Motor neuron (in vitro differentiated cells): ENCODE measurements around the gene CD86. TPM values are rescaled to one million over a fixed set of nuclear protein-coding genes. Genes with fewer than 3 reads are reported as not detected.

ENCODE experiments used
- ATAC-seq, 8 experiments: fragments of 200-7000 bp; cut with Tn5 transposase; replicated peaks in 6 of 8; 2 replicates each; pipeline ENCODE4 v1.8.0; 2021; ENCODE audit warnings: mild to moderate bottlenecking in 8 of 8, moderate library complexity in 8 of 8
- H3K27ac ChIP-seq, 2 donors: fragments of 250-450 bp; sonication (Bioruptor Pico); 2 replicates each; pipeline ENCODE4 v1.9.0; 2021; ENCODE audit warnings: antibody characterized with exemption in 2 of 2, mild to moderate bottlenecking in 2 of 2, moderate library complexity in 1 of 2
- H3K4me1 ChIP-seq, 2 donors: fragments of 250-450 bp; sonication (Bioruptor Pico); replicated peaks in 1 of 2; 2 replicates each; pipeline ENCODE4 v1.6.1; 2021; ENCODE audit warnings: antibody characterized with exemption in 2 of 2, mild to moderate bottlenecking in 2 of 2, moderate library complexity in 1 of 2
- H3K4me3 ChIP-seq, 5 donors: fragments of 250-450 bp; sonication (Bioruptor Pico); 2 replicates each; pipeline ENCODE4 v1.9.0; 2021; ENCODE audit warnings: antibody characterized with exemption in 5 of 5, mild to moderate bottlenecking in 5 of 5, moderate library complexity in 4 of 5
- WGBS, 10 experiments: fragments of 450-650 bp; shearing (Covaris generic); methylation state at CpG; one replicate each; pipeline ENCODE4 v1.0.0; 2022; 5-methylcytosine and 5-hydroxymethylcytosine counted together
- in situ Hi-C, 9 experiments: fragments of 400-800 bp; cut with MboI; loops; one replicate each; pipeline ENCODE4 v1.15.0; 2021; ENCODE audit warnings: low sequenced_read_pairs in 9 of 9, low pct_unique_long_range_greater_than_20kb in 2 of 9; ENCODE audit not compliant: unreplicated experiment in 9 of 9
- total RNA-seq, 8 experiments: library from RNA; unstranded; fragments of 300-600 nt; gene quantifications; 2 replicates each; pipeline versions ENCODE4 v1.2.3 to v1.2.4, GENCODE V29; 2022

Gene CD86
- total RNA-seq, 8 experiments from 2014 or later = 0.17 to 0.91 (median 0.57) TPM; not detected in 4

- H3K4me1 ChIP-seq = no peaks in the 10 kb centered on the region
- in situ Hi-C loops = loop anchor here in 1 of 9 experiments (25.0 kb wide), 1 partner anchor 222 kb away; no protein-coding TSS in a partner anchor
- ATAC-seq = no peak
- H3K4me3 ChIP-seq = no peak overlapping the region
- WGBS, 10 experiments = 0 to 88% (median 67%) methylated on average over 1 to 2 of the region's 2 CpGs; no CpG with 5 or more reads in 2 of the 10 experiments
- no peak overlapping the region for H3K27ac ChIP-seq
Measured at GRCh38 chr3:122084799-122085198, 29.6 kb downstream of the CD86 start.

GRCh38 chr3:122085673-122086072 lies 30.5 kb downstream of the CD86 start:
- no peak overlapping the region for H3K27ac ChIP-seq
- in situ Hi-C loops = loop anchor here in 1 of 9 experiments (25.0 kb wide), 1 partner anchor 223 kb away; no protein-coding TSS in a partner anchor
- no peak for ATAC-seq
- H3K4me3 ChIP-seq = no peak overlapping the region
- WGBS, 10 experiments = 38 to 100% (median 86%) methylated on average over 1 to 3 of the region's 6 CpGs; no CpG with 5 or more reads in 6 of the 10 experiments
- H3K4me1 ChIP-seq = no peaks in the 10 kb centered on the region

GRCh38 chr3:122088531-122088930 lies 33.4 kb downstream of the CD86 start:
- Histone ChIP-seq H3K4me3 (no peak overlapping the region), H3K4me1 (peaks cover 8 to 13% of the 10 kb centered on the region in 2 donors), H3K27ac (no peak overlapping the region)
- peak in 1 of 8 experiments; percentile 28 for ATAC-seq
- in situ Hi-C loops = loop anchor here in 1 of 9 experiments (25.0 kb wide), 1 partner anchor 226 kb away; no protein-coding TSS in a partner anchor
- WGBS, 10 experiments = 0 to 100% (median 85%) methylated on average over 1 to 3 of the region's 3 CpGs; no CpG with 5 or more reads in 1 of the 10 experiments

GRCh38 chr3:122091602-122092295 lies 36.6 kb downstream of the CD86 start:
- peak in 5 of 8 experiments; percentile 60 to 96 (median 93) for ATAC-seq
- 0 to 70% (median 40%) methylated on average over 1 to 4 of the region's 4 CpGs; no CpG with 5 or more reads in 3 of the 10 experiments for WGBS, 10 experiments
- in situ Hi-C loops = loop anchor here in 1 of 9 experiments (25.0 kb wide), 1 partner anchor 229 kb away; no protein-coding TSS in a partner anchor

GRCh38 chr3:122092460-122093165 lies 37.5 kb downstream of the CD86 start:
- no peak overlapping the region for H3K4me3 ChIP-seq
- peak in 3 of 8 experiments; percentile 1 to 47 (median 34) for ATAC-seq
- in situ Hi-C loops = loop anchor here in 1 of 9 experiments (25.0 kb wide), 1 partner anchor 230 kb away; no protein-coding TSS in a partner anchor
- no peak overlapping the region for H3K27ac ChIP-seq
- WGBS, 10 experiments = 36 to 100% (median 80%) methylated on average over 1 to 2 of the region's 2 CpGs; no CpG with 5 or more reads in 5 of the 10 experiments
- peaks cover 8 to 13% of the 10 kb centered on the region in 2 donors for H3K4me1 ChIP-seq

More at GRCh38 chr3:122091602-122092295, 36.6 kb downstream of the CD86 start:
- peak overlapping the region; percentile 39 to 55 for H3K27ac ChIP-seq
- H3K4me1 ChIP-seq = peaks cover 8 to 13% of the 10 kb centered on the region in 2 donors
- no peak overlapping the region for H3K4me3 ChIP-seq

- no peak overlapping the region for H3K4me3 ChIP-seq
- ATAC-seq = no peak
- in situ Hi-C loops = loop anchor here in 1 of 9 experiments (25.0 kb wide), 1 partner anchor 232 kb away; no protein-coding TSS in a partner anchor
- H3K27ac ChIP-seq = no peak overlapping the region
- peaks cover 8 to 13% of the 10 kb centered on the region in 2 donors for H3K4me1 ChIP-seq
- WGBS, 10 experiments = 0 to 100% (median 77%) methylated on average over 1 to 4 of the region's 4 CpGs; no CpG with 5 or more reads in 2 of the 10 experiments
Measured at GRCh38 chr3:122094125-122094524, 39.0 kb downstream of the CD86 start.

- in situ Hi-C loops = loop anchor here in 1 of 9 experiments (25.0 kb wide), 1 partner anchor 232 kb away; no protein-coding TSS in a partner anchor
- WGBS, 10 experiments = 17 to 100% (median 86%) methylated on average over 1 to 2 of the region's 2 CpGs; no CpG with 5 or more reads in 2 of the 10 experiments
- ATAC-seq = no peak
Measured at GRCh38 chr3:122094693-122095092, 39.5 kb downstream of the CD86 start.

GRCh38 chr3:122097141-122097540 lies 42.0 kb downstream of the CD86 start:
- peaks cover 1 to 3% of the 10 kb centered on the region in 2 donors for H3K4me1 ChIP-seq
- no peak overlapping the region for H3K4me3 ChIP-seq
- no peak overlapping the region for H3K27ac ChIP-seq
- no peak for ATAC-seq
- in situ Hi-C loops = loop anchor here in 1 of 9 experiments (25.0 kb wide), 1 partner anchor 235 kb away; no protein-coding TSS in a partner anchor
- WGBS, 10 experiments = 10 to 100% (median 57%) methylated on average over 1 to 3 of the region's 3 CpGs; no CpG with 5 or more reads in 1 of the 10 experiments

More at GRCh38 chr3:122094693-122095092, 39.5 kb downstream of the CD86 start:
- peaks cover 8 to 13% of the 10 kb centered on the region in 2 donors for H3K4me1 ChIP-seq
- H3K4me3 ChIP-seq = no peak overlapping the region
- H3K27ac ChIP-seq = no peak overlapping the region

GRCh38 chr3:122098611-122099010 lies 43.4 kb downstream of the CD86 start:
- 0 to 100% (median 91%) methylated on average over 2 of the region's 2 CpGs; no CpG with 5 or more reads in 4 of the 10 experiments for WGBS, 10 experiments
- in situ Hi-C loops = loop anchor here in 1 of 9 experiments (25.0 kb wide), 1 partner anchor 236 kb away; no protein-coding TSS in a partner anchor
- Histone ChIP-seq H3K27ac (no peak overlapping the region), H3K4me1 (no peaks in the 10 kb centered on the region), H3K4me3 (no peak overlapping the region)
- ATAC-seq = no peak

GRCh38 chr3:122099255-122099654 lies 44.1 kb downstream of the CD86 start:
- WGBS, 10 experiments = 35 to 92% (median 70%) methylated on average over 1 to 2 of the region's 2 CpGs; no CpG with 5 or more reads in 6 of the 10 experiments
- in situ Hi-C loops = loop anchor here in 1 of 9 experiments (25.0 kb wide), 1 partner anchor 237 kb away; no protein-coding TSS in a partner anchor
- H3K27ac ChIP-seq = no peak overlapping the region
- ATAC-seq = no peak
- H3K4me1 ChIP-seq = no peaks in the 10 kb centered on the region
- H3K4me3 ChIP-seq = no peak overlapping the region

GRCh38 chr3:122100083-122100482 lies 44.9 kb downstream of the CD86 start:
- no peak overlapping the region for H3K4me3 ChIP-seq
- H3K4me1 ChIP-seq = no peaks in the 10 kb centered on the region
- no peak for ATAC-seq
- in situ Hi-C loops = loop anchor here in 3 of 9 experiments (10.0 kb wide), 3 partner anchors 155 to 275 kb away; no protein-coding TSS in a partner anchor
- no peak overlapping the region for H3K27ac ChIP-seq
- WGBS, 10 experiments = 60 to 100% (median 100%) methylated on average over 1 of the region's 1 CpG; no CpG with 5 or more reads in 6 of the 10 experiments
